ENCODE results near the gene CAVIN4.

Gene CAVIN4

DNA sequence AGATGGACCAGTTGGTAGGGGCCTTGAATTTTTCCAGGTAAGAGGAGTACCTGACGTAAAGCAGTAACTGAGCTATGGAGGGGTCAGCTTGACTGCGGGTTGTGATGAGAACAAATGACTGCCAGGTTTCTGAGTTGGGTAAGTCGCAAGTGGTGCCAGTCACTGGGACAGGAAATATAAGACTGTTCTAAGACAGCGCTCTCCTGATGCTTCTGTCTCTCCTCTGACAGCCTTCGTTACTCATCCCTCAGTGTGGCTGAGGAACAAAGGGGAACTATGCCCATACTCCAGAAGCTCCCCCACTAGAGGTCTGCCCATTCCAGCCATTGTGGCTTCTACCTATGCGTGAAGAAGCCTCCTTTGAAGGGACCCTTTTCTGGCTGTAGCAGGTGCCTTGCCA, 13.3 kb downstream of the CAVIN4 start:
- DNase-seq = no peak

DNA sequence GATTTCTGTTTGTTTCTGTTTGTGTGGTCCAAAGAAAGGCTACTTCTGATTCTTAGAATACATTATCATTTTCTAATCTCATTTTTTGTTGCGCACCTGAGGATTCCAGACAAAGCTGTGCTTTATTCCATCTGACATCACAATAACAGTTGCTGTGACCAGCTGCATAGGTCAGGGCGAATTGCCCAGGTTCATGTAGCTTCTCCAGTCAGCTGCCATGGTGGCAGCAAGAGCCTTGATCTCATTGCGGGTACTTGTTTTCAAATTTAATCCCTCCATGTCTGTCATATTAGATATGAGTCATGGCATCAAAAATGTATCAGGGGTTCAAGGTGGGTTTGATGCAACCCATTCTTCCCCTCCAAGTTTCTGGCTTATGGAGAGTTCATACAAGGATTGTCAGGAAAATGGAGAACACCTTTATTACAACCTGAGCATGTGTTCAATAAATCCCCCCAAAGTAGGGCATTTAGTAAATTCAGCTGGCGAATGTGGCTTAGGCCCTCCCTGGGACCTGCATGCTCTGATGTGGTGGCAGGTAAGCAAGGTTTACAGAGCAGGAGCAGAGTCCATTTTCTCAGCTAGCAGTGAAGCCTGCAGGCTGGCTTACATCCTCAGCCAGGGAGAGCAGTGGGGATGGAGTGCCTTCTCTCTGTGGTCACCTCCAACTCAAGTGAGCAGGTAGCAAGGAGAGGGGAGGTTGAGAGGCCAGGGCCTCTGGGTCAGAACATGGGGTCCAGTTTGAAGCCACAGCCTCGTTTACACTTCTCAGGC, 13.9 kb downstream of the CAVIN4 start:
- DNase-seq = no peak

DNA sequence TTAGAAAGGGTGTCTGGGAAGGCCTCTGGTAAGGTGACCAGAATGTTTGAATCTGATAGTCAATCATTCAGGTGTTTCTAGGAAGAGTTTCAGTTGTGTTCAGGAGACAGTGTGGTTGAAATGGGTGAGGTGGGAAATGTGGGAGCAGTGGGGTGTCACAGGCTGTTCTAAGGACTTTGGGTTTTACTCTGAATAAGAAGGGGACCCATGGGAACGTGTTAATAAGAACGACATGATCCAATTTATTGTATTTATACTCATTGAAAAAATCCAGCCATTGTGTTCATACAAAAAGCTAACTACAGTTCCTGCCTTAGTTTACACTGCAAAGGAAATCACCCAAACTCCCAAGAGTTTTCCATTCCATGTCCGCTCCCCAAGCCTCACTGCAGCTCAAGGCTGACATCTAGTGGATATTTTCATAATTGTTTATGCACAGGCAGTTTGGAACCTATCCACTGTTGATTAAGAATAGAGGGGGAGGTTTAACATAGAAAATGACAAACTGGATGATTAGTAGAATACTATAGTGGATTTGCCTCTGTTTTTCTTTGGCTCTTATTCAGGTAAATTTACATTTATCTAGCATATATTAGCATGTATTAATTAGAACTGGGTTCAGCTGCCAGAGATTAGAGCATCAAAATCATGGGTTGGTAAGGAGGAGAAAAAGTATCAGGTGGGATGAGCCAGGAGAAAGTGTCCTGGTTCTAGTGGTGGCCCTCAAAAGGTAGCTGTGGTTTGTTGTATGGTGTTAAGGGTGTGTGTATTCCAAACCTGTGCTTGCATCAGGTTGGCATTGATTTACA, 17.7 kb downstream of the CAVIN4 start:
- no peak for DNase-seq

DNA sequence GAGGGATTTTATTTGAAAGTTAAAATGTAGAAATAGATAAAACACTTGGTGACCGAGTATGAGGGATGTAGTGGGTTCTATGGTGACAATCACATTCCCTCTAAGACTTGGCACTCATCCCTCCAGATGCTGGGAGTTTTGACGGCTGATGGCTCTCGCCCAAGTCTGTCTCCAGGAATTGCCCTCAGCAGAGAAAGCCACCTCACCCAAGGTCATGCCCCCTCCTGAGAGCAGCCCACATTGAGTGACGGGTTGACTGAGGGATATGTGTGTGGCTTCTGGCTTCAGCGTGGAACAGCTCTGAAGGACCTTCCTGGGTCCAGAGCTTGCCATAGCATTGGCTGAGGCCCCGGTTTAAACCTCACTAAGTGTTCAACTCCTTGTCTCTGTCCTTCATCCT, 19.4 kb downstream of the CAVIN4 start:
- DNase-seq = no peak

DNA sequence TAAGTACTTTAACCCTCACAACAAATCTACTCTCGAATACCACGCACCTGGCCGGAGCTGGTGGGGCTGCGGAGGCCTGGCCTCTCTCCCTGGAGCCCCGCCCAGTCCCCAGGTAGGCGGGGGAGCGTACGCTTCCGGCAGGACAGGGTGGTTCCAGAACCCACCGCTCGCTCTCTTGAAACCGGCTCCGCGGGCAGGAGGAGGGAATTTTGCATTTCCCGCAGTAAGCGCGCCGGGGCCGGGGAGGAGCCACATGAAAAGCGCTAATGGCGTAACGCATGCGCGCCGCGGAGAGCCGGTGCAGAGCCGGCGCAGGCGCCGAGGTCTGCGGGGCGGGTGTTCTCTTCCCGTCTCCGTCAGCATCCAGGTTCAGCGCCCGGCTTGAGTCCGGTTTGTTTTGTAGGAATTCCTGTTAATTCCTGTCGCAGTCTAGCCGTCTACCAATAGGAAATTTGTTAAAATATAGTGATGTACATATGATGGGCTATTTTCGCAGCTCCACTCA, 20.8 kb downstream of the CAVIN4 start:
- peak; percentile 63 for DNase-seq

DNA sequence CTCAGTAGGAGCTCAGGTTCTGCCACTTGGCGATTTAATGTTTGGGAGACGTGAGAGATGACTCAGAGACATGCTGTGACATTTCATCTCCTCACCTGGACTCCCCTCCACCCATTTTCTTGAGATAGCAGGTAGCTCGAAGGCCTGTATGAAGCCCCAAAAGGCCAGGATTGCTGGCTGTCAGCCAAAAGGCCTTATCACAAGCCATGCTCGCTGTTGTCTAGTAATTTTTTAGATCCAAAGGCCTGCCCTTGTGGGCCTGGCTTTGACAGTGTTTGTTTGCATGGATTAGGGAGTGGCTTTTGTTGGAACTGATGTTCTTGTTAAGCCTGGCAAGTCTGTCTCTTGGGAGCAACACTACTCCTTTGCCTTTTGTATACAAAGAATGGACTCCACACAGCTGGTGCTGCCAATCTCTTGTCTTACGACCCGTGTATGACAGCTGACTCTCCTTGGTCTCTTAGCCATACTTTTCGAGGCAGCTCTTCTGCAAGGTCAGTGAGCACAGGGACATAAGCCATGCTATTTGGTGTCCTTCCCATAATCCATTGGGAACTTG, 22.7 kb downstream of the CAVIN4 start:
- DNase-seq = no peak

DNA sequence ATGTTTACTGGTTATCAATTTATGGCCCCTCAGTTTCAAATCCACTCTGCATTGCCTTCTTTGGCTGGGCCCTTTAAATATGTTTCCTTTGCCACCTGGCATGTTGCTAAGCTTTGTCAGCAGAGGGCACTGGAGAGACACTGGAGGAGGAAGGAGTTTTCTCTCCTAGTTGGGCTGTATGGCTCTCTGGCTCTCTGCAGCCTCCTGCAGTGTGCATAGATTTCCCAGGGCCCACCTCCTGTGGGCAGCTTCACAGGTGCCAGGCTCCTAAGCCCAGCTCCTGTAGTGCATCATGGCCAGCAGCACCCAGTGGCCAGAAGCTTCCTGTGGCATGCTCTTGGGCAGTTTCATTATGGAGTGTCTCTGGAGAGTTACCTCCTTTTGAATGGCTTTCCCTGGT, 23.3 kb downstream of the CAVIN4 start:
- peak; percentile 46 for DNase-seq

DNA sequence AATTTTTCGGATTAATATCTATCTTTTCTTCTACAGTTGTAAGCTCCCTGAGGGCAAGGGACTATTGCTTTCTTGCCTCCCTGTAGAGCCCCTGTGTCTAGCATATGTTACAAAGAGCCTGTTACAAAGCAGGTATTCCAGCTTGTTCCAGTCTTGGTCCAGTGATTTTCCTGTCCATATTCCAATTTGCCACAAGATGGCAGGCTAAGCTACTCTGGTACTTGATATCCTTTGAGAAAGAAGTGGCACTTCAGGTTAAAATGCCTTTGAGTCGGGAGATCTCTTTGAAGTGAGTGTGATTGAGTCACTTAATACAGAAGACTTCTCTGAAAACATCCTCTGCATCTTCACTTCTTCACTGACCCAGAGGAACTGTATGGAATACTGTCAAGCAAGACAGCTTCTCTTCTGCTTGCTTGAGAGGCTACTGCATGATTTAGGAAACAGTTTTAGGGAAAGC, 24.5 kb downstream of the CAVIN4 start:
- DNase-seq = peak; percentile 18

DNA sequence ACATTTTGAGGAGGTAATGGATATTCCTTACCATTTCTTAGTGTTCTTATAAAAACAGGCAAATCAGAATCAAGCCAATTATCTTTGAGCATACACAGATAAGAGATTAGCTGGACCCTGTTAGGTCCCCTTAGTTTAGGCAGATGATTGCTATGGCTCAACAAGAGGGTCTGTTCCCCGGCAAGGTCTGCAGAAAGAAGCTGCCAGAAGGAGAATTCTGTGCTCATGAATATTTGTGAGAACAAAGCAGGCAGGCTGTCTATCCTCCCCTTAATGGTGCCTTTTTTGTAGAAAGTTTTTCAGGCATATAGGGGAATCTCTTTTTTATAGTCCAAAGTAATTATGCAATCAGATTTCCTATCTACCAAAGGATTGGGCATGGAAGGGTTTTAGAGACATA, 27.5 kb downstream of the CAVIN4 start:
- DNase-seq = no peak

DNA sequence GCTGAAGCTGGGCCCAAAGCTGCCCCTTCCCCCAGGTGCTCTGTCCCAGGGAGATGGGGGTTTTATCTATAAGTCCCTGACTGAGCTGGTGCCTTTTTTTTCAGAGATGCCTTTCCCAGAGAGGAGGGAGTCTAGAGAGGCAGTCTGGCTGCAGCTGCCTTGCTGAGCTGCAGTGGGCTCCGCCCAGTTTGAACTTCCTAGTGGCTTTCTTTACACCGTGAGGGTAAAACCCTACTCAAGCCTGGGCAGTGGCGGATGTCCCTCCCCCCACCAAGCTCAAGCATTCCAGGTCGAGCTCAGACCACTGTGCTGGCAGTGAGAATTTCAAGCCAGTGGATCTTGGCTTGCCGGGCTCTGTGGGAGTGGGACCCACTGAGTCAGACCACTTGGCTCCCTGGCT, 41.3 kb downstream of the CAVIN4 start:
- DNase-seq = no peak

DNA sequence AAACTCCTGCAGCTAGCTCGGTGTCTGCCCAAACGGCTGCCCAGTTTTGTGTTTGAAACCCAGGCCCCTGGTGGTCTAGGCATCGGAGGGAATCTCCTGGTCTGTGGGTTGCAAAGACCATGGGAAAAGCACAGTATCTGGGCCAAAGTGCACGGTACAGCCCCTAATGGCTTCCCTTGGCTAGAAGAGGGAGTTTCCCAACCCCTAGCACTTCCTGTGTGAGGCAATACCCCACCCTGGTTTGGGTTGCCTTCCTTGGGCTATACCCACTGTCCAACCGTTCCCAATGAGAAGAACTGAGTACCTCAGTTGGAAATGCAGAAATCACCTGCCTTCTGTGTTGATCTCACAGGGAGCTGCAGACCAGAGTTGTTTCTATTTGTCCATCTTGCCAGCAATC, 41.8 kb downstream of the CAVIN4 start:
- no peak for DNase-seq

DNA sequence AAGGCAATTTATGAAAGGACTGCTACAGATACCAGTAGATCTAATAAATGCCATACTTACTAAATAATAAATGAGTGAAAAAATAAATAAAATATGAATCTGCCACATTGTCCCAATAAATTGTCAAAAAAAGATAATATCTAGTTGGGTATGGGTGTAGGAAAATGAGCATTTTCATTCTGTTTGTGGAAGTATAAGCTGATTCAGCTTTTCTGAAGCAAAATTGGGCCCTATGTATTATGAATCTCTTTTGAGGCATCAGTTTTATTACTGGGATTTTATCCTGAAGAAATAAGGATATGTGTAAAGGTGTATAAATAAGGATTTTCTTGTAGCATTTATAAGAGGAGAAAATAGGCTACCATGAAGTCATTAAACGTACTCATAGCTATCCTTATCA, 46.1 kb downstream of the CAVIN4 start:
- no peak for DNase-seq

DNA sequence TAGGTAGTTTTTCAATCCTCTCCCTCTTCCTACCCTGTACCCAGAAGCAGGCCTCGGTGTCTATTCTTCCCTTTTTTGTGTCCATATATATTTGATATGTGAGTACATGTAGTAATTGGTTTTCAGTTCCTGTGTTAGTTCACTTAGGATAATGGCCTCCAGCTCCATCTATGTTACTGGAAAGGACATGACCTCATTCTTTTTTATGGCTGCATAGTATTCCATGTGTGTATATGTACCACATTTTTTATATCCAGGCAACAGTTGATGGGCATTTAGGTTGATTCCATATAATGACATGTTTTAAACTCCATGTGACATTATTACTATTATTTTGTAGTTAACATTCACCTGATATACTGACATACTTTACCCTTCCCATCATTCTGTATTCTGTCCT, 49.1 kb downstream of the CAVIN4 start:
- DNase-seq = no peak

DNA sequence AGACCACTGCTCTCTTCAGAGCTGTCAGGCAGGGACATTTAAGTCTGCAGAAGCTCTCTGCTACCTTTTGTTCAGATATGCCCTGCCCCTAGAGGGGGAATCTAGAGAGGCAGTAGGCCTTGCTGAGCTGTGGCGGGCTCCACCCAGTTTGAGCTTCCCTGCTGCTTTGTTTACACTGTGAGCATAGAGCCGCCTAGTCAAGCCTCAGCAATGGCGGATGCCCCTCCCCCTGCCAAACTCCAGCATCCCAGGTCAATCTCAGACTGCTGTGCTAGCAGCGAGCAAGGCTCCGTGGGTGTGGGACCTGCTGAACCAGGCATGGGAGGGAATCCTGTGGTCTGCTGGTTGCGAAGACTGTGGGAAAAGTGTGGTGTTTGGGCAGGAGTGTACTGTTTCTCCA, 59.9 kb downstream of the CAVIN4 start:
- no peak for DNase-seq
